ENCODE measurements around the gene ZNF439. TPM values are rescaled to one million over a fixed set of nuclear protein-coding genes. Genes with fewer than 3 reads are reported as not detected.
"Not testable (repeated sequence)": the region's sequence is repeated elsewhere in the genome, so short reads cannot be mapped to it uniquely, and the experiment has no call there.

Gene ZNF439
- total RNA-seq, 2 donors from 2014 or later = 13.8 to 28.2 TPM

GRCh38 chr19:11814700-11815035 lies 33.9 kb upstream of the ZNF439 start:
- H3K9me3 ChIP-seq = no peaks in the 10 kb centered on the region
- DNase-seq (ENCODE audit: low spot score) (no peak), ATAC-seq (ENCODE audit: insufficient number of reproducible peaks, low FRiP score, low read depth) (no peak)
- no peaks in the 10 kb centered on the region for H3K36me3 ChIP-seq
- H3K27ac ChIP-seq = peak overlapping the region; percentile 86 to 93
- peaks cover 0 to 17% of the 10 kb centered on the region in 2 donors for H3K4me1 ChIP-seq (ENCODE audit: control insufficient read depth in 1 of 2, low read depth in 2 of 2)
- H3K4me3 ChIP-seq = peak overlapping the region; percentile 91
- TF ChIP-seq CTCF (IDR thresholded peaks at IDR 0.05) = no peak
- H3K27me3 ChIP-seq (replicated peaks; ENCODE audit: insufficient read depth) = no peaks in the 10 kb centered on the region

- H3K4me3 ChIP-seq = no peak overlapping the region
- no peaks in the 10 kb centered on the region for H3K4me1 ChIP-seq (ENCODE audit: control insufficient read depth in 1 of 2, low read depth in 2 of 2)
- H3K9me3 ChIP-seq = peaks cover 15% of the 10 kb centered on the region
- peaks cover 5% of the 10 kb centered on the region for H3K36me3 ChIP-seq
- no peak for ATAC-seq (ENCODE audit: insufficient number of reproducible peaks, low FRiP score, low read depth)
- no peak for TF ChIP-seq CTCF (IDR thresholded peaks at IDR 0.05)
- no peak overlapping the region for H3K27ac ChIP-seq
- no peaks in the 10 kb centered on the region for H3K27me3 ChIP-seq (replicated peaks; ENCODE audit: insufficient read depth)
- DNase-seq (ENCODE audit: low spot score) = no peak
Observed at GRCh38 chr19:11821474-11822109, 26.9 kb upstream of the ZNF439 start.

GRCh38 chr19:11828957-11829876 lies 19.3 kb upstream of the ZNF439 start:
- not testable (repeated sequence) for H3K27ac ChIP-seq; DNase-seq (ENCODE audit: low spot score); H3K4me1 ChIP-seq (ENCODE audit: control insufficient read depth in 1 of 2, low read depth in 2 of 2); ATAC-seq (ENCODE audit: insufficient number of reproducible peaks, low FRiP score, low read depth); H3K27me3 ChIP-seq (replicated peaks; ENCODE audit: insufficient read depth); H3K4me3 ChIP-seq
- Histone ChIP-seq H3K9me3 (peaks cover 69% of the 10 kb centered on the region), H3K36me3 (peaks cover 51% of the 10 kb centered on the region)

GRCh38 chr19:11832253-11832912 lies 16.1 kb upstream of the ZNF439 start:
- Histone ChIP-seq H3K9me3 (peaks cover 62% of the 10 kb centered on the region), H3K4me3 (peak overlapping the region; percentile 7), H3K4me1 (ENCODE audit: control insufficient read depth in 1 of 2, low read depth in 2 of 2) (no peaks in the 10 kb centered on the region), H3K27ac (no peak overlapping the region), H3K27me3 (replicated peaks; ENCODE audit: insufficient read depth) (no peaks in the 10 kb centered on the region), H3K36me3 (peaks cover 47% of the 10 kb centered on the region)
- TF ChIP-seq CTCF (IDR thresholded peaks at IDR 0.05) = no peak
- ATAC-seq (ENCODE audit: insufficient number of reproducible peaks, low FRiP score, low read depth) (no peak), DNase-seq (ENCODE audit: low spot score) (no peak)

GRCh38 chr19:11833541-11833940 lies 15.0 kb upstream of the ZNF439 start:
- no peak for ATAC-seq (ENCODE audit: insufficient number of reproducible peaks, low FRiP score, low read depth)
- H3K9me3 ChIP-seq = peaks cover 58% of the 10 kb centered on the region
- no peak overlapping the region for H3K4me3 ChIP-seq
- no peaks in the 10 kb centered on the region for H3K27me3 ChIP-seq (replicated peaks; ENCODE audit: insufficient read depth)
- no peak overlapping the region for H3K27ac ChIP-seq
- peaks cover 46% of the 10 kb centered on the region for H3K36me3 ChIP-seq
- H3K4me1 ChIP-seq (ENCODE audit: control insufficient read depth in 1 of 2, low read depth in 2 of 2) = no peaks in the 10 kb centered on the region
- no peak for TF ChIP-seq CTCF (IDR thresholded peaks at IDR 0.05)
- DNase-seq (ENCODE audit: low spot score) = no peak

- H3K27ac ChIP-seq; H3K27me3 ChIP-seq (replicated peaks; ENCODE audit: insufficient read depth); ATAC-seq (ENCODE audit: insufficient number of reproducible peaks, low FRiP score, low read depth); DNase-seq (ENCODE audit: low spot score); H3K4me1 ChIP-seq (ENCODE audit: control insufficient read depth in 1 of 2, low read depth in 2 of 2); H3K4me3 ChIP-seq: not testable (repeated sequence)
- H3K36me3 ChIP-seq = peaks cover 35% of the 10 kb centered on the region
- H3K9me3 ChIP-seq = peaks cover 43% of the 10 kb centered on the region
Observed at GRCh38 chr19:11835626-11836066, 12.9 kb upstream of the ZNF439 start.
